Limb (tissue), 2 donors: ENCODE results near the gene PARD3.

Experiments used
- DNase-seq, 2 donors: peaks; one replicate each; pipeline ENCODE4 v3.0.0-alpha.2; 2016; ENCODE audit errors: extremely low spot score in 2 of 2

PARD3 gene

DNA sequence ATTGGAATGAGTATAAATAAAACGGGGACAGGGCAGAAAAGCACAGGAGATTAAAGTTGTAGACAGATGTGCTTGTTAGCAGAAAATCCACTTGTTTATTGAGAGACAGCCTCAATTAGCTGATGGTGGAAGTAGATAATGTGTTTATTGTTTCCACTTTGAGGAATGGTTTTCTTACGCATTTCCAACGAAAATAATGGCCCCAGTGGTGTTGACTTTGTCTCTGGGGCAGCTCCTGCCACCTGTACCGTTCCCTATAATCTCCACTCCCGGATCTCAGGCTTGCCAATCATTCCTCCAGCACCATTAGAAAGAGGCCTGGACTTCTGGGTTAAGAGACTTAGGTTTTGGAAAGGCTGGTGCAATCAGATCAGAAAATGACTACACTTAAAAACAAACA is 638.7 kb downstream of the PARD3 start:
- no peak for DNase-seq

DNA sequence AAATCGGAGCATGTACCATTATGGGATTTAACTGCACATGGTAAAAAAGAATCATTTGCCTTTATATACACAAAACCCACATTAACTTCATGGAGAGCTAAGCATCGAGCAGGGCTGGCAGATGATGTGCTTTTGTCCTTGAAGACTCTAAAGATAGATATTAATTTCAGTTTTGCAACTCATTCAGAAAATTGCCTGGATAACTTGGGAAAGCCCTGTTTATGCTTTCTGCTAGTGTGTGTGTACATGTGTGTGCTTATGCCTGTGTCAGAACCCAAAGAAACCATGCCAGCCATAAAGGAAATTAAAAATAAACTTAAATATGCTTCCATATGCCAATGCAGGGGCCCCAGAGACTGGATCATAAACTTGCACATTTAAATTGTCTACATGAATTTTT is 640.0 kb downstream of the PARD3 start:
- DNase-seq: no peak

DNA sequence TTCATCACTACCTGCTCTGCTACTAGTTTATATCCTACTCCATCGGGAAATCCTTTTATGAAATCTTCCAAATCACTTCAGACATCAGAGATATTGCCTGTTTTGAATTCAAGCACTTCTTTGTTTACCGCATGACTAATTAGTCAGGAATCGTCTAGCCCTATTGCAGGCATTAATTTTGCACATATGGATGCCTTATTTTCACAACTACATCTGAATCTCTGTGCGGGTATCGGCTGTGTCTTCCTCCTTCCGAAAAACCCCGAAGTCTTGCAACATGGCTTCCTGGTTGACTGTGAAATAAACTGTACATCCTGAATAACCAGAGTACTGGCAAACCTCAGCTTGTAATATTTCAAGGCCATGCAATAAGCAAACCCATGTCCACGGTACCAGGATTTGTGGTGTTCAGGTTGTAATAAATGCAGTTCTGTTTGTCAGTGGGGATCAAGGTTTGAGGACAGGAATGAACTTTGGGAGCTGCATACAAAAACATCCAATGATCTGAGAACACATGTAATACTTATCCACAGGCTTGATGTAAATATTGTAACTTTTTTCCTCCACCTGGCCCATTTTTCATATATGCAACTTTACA is 642.1 kb downstream of the PARD3 start:
- DNase-seq: no peak

DNA sequence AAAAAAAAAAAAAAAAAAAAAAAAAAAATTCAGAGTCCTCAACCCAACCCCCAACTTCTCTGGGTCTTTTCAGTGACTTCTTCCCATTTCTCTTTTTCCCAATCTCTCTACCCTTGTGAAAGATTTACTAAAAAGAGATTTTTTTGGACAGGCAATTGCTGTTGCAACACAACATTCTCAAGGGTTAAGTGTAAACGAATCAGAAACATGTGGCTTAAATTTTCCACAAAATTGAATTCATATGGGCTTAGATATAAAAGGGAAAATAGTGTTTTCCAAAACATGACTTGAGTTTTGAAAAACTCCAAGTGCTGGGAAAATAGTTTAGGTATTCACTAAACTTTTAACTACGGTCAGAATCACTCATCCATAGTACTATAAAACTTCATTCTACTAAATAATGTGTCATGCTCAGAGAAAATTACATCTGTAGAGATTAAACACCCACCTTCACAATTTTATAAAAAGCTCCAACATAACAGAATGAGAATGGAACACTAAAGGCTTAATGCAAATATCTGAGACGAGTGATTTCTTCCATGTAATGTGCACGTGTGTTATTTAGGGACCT is 643.1 kb downstream of the PARD3 start:
- DNase-seq: peak in 1 of 2 donors; percentile 27

DNA sequence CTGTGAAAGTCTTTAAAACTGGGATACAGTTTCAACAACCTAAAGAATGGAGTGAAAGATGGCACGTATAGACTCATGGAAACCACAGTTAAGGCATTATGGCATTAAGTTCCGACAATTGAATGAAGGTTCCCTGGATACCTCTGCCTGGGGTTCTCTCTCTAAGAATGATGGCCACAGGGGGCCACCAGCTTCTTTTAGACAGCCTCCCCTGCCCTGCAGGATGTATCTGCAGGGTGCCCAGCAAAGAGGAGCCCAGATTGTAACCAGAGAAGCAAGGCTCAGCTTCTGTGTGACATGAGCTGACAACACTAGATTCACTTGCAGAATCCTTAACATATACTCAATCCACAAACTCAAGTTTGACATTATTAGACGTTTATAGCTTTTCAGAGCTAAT is 645.4 kb downstream of the PARD3 start:
- DNase-seq: no peak

DNA sequence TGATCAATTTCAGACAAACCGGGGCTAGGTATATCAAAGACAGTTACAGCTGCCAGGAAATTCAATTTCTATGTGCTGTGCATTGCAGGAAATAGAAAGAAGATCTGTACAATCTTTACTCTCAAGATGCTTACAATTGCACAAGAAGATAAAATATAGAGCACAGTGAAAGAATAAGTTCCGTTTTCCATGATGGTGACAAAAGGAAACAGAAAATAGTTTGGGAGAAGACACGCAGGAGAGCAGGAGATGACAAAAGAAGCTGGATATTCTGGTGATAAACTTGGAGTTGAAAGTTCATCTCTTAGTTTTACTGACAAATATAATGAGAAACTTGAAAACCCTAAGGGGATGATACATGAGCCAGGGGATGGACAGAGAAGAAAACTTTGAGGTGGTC is 646.0 kb downstream of the PARD3 start:
- no peak for DNase-seq

DNA sequence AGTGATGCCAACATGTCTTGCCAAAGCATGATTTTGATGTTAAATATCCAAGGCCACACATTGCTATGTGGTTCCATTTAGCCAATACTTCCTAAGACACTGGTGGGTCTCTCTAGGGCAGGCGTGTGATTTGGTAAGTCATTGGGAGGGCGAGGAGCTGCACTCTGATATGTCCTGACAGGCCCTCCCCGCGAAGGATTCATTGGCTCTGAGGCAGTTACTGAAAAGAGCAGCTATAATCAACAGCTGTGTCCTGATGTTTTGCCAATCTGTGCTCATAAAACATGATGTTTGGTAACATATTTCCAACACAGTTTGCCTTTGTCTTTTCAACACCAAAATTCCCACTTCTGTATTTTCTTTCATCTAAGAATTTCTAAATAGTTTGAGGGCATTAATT is 646.7 kb downstream of the PARD3 start:
- peak in 1 of 2 donors; percentile 63 for DNase-seq

DNA sequence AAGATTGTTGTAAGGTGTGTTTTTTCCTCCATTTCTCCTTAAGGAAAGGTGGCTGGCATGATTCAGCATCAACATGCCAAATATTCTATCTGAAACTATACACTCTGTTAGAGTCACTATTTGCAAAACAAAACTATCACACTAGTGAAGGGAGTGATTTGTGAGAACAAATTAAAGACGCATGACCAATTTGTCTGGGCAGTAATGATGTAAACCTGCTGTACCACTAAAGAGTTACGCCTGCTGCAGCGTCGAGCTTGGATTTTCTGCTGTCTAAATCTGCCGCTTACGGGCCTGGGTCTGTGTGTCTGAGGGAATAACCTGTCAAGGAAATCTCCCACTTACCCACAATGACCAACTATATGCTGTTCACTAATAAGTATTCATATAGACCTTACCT is 648.3 kb downstream of the PARD3 start:
- DNase-seq: no peak

DNA sequence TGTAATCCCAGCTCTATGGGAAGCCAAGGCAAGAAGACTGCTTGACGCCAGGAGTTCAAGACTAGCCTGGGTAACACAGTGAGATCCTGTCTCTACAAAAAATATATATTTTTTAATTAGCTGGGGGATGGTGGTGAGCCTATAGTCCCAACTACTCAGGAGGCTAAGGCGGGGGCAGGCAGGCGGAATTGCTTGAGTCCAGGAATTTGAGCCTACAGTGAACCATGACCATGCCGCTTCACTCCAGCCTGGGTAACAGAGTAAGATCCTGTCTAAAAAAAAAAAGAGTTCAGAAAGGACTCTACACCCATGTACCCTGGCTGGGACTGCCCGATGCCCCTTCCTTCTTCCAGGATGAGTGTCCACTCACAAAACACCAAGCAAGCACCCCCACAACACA is 648.7 kb downstream of the PARD3 start:
- no peak for DNase-seq

DNA sequence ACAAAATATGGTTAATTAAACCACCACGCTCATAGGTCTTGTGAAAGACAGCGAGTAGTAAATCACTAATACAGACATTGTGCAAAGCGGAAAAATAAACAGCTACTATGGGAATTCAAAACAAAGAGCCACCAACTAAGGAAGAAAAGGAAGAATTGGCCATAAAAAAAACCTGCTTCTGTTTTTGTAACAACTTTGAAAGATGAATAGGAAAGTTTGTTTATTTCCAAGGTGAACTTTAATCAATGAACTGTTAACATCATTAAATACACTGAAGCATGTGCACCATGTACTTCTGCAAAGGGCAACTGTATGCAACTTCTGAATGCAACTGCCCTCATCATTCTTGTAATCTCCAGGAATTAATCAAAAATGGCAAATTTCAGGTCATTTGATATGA is 651.1 kb downstream of the PARD3 start:
- DNase-seq: no peak

DNA sequence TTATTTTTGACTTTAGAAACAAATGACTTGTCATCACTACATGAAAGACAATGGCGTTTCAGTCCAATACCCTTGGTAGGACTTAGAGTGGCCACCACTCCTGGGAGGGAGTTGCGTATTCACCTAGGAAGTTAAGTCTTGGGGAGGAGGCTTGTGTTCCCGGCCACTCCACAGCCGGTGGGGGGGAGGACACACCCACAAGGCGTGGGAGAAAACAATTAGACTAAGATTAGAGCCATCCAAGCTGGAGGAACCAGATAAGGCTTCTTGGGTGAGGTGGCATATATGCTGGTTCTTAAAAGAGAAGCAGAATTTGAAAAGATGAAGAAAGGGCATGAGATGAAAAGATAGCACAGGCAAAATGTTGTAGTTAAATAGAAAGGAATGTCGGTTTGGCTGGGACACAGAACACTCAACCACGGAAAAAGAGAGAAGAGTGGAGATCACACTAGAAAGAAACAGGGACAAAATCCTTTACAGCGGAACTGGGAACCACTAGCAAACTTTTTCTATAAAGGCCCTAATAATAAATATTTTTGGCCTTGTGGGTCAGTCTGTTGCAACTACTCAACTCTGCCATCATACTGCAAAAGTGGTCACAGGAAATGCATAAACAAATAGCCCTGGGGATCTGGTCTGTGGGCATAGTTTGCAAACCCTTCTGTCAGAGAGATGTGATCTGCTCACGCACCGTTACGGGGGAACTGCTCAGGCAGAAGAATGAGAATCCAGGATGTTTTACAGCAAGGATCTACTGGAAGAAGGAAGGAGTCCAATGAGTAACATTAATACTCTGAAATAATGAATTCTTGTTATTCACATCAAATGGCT is 651.8 kb downstream of the PARD3 start:
- no peak for DNase-seq

DNA sequence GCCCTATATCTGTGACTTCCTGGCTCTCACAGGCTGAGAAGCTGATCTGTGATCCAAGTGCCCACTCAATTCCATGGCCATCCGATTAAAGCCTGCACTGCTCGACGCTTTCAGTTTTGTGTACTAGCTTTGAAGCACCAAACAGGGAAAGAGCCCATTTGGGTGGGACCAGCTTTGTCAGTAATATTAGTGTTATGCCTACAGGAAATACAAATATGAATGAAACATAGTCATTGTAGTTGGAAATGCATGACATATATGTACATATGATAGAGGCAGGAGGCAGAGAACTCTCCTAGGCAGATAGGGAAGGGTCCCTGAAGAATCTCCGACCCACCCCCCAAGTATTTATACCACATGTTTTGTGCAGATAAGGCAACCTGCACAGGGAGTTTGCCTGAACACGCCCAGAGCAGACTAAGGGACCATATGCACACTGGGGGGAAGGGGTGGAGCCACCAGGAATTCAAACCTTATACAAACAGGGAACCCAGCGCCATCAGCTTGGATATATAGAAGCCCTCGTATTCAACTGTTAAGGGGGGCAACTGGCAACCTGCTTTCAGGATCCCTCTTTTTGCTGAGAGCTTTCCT is 653.2 kb downstream of the PARD3 start:
- no peak for DNase-seq

DNA sequence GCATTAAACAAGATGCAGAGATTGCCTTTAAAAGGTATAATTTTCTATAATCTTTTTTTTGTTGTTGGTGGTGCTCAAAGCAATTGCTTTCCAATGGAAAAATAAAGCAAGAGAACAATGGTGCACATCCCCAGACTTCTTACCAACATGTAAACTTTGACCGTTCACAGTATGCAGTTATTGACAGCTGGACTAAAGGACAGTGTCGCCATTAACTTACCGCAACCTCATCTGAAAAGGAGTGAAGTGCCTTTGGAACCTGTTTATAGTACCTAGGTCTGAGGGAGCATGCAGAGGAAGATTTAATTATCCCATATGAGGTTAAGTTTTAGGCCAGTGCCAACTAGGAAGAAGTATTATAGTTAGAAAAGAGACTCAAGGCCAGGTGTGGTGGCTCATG is 654.5 kb downstream of the PARD3 start:
- no peak for DNase-seq

DNA sequence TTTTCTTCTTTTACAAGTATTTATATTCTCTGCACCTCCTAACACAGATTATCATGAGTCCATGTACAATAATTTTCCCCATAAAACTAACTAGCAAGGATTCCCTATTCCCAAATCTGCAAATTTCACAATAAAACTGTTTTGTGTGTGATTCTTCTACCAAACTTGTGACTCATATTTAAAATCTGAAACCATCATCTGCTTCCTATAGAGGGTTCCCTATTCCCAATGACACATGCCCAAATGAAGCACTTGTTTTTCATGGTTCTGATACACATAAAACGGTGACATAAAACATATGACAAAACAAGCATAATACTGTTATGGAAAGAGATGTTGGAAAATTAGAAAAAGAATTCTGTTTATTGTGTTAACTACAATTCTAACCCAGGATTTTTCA is 657.6 kb downstream of the PARD3 start:
- no peak for DNase-seq

DNA sequence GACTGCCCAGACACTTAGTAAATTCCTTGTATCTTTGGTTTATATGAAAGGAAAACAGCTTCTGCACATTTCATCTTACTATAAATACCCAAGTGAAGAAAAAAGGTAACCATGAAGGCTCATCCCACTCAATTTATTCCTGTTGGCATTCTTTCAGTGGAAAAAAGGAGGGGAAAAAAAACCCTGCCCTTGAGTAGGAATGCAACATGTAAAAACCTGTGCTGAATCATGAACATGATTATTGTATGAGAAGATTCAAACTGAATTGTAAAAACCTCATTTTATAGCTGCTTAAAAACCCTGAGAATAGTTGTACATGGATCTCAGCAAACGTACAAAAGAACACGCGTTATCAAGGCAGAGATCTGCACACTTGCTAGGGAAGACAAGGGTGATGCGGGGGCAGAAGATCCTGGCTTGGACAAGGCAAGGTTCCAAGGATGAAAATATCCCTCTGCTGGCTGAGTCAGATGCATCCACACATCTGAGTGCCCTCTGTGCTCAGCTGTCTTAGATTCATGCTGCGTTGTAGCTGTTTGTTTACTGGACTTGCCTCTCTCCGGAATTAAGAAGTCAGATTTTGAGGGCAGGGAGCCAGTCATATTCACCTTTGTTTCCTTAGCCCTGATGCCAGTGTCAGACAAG is 658.2 kb downstream of the PARD3 start:
- DNase-seq: no peak

DNA sequence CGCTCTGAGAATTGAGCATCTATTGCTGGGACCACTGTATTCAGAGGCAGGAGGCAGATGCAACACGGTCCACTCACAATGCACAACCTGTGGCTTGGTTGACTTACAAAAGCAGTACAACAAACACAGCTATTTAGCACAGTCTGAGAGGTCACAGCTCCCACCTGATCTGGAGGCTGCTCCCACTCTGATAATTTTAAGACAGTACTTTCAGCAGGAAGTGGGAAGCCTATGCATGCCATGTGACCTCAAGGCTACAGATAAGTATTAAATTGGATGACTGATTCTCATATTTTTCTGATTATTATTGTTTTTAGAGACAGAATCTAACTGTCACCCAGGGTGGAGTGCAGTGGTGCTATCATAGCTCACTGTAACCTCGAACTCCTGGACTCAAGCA is 659.3 kb downstream of the PARD3 start:
- no peak for DNase-seq

DNA sequence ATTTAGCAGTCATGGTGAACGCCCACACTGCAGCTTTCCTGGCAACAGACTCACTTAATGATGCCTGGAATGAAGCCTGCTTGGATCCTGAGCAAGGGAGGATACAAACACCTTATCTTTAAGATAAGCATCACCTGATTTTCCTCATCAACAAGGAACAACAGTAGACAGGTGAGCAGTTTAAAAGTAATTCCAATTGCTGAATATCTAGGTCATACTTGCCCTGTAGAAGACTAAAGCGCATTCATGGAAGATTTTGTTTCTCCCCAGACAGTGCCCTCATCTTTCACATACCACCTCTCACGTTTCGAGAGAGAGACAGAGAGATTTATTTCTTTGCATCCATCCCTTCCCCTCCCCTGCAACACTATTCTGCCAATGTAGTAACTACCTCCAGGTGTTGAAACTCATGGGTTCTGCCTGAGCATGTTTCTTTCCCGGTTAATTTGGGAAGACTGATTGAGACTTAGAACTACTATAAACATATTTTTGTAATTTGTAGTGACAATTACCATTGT is 660.7 kb downstream of the PARD3 start:
- DNase-seq: no peak

DNA sequence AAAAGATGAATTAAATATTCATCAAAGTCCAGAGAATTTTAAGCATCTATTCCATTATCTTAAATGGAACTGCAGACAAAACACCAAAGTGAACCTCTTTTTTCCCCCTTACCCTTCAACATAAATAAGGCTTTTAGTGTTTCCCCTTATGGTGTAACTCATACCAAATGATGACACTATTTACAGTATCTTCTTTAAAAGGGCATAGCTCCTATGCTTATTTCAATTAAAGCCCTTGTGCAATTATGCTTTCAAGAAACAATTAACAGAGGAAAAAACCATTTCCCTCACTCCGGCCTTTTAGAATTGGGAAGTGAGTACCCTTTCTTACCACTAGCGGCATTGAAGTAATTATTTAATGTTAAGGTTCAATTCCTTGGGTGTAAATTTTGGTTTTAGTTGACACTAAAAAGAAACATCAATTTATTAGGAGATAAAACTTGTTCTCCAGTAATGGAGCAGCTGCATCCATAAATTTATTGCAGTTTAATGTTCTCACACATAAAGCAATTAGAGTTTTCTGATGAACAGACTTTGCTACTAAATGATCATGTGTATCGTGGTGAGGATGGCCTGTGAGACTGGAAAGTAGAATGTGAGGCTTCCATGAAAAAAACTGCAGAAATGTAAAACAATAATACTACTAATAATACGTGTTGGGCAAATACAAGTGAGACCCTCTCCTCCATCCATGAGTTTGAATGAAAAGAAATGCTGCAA is 661.3 kb downstream of the PARD3 start:
- no peak for DNase-seq

DNA sequence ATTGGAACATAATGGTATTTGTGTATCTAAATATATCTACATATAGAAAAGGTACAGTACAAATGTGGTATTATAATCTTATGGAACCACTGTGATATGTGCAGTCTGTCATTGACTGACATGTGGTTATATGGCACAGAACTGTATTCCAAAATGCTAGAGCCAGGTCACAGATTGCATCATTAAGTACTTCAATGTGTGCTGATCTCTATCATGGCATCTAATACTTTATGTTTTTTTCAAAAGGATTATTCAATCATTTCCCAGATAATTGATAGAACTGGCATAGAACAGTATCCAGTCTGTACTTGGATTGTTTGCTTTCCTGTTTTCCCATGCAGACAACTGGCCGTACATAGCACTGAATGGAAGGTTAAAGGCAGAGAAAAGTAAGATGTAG is 662.7 kb downstream of the PARD3 start:
- DNase-seq: no peak

DNA sequence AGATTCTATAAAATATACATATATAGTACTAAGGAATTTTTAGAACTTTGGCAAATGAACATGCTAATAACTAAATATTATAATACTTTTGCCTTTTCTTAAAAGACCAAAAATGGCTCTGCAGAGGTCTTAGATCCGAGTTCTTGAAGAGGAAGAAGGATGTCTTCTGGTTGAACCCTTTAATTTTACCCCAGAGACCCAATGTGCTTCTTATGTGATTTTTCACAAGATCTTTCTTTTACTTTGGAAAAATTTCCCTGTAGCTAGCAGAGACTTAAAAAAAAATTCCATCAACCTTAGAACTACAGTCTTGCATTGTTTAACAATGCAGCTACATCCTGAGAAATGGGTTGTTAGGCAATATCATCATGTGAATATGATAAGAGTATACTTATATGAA is 663.2 kb downstream of the PARD3 start:
- DNase-seq: peak in 1 of 2 donors; percentile 43

DNA sequence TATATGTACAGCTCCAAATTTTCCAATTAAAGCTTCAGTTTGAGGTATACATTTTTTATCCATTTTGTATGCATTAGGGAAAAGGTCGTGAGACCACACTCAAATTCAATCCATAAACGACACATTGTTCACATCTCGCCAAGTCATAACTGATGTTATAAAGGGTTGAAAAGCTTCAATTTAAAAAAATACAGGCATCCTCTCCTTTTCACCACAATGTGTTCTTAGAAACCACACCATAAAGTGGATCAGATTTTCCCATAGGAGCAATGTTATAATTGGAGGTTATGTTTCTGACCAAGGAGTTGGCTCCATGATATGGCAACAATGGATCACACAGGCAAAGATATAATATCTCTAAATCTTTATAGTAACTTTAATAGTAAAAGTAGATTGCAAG is 663.6 kb downstream of the PARD3 start:
- DNase-seq: peak in 1 of 2 donors; percentile 60
